ENCODE measurements around the gene SOS1. TPM values are rescaled to one million over a fixed set of nuclear protein-coding genes. Genes with fewer than 3 reads are reported as not detected.

Gene SOS1
- total RNA-seq, 1 experiment from 2014 or later: 28.7 TPM

GRCh38 chr2:38975042-38975441 lies 145.8 kb downstream of the SOS1 start:
- POLR2A ChIA-PET: interaction anchor here (0.6 kb wide), 1 partner anchor 62 kb away, joined by 3 read pairs; no protein-coding TSS in a partner anchor
- no peak for DNase-seq (ENCODE audit: low read depth, low spot score)

GRCh38 chr2:38973266-38973665 lies 147.6 kb downstream of the SOS1 start:
- Histone ChIP-seq H3K4me1 (ENCODE audit: control insufficient read depth, insufficient read depth, low read length) (no peaks in the 10 kb centered on the region), H3K4me3 (ENCODE audit: low read depth in 2 of 2, low read length in 2 of 2) (no peak overlapping the region), H3K27me3 (ENCODE audit: control insufficient read depth, insufficient read depth, low read length) (no peaks in the 10 kb centered on the region), H3K27ac (ENCODE audit: low read length) (no peak overlapping the region), H3K36me3 (ENCODE audit: control insufficient read depth, insufficient read depth, low read length) (no peaks in the 10 kb centered on the region), H3K9me3 (ENCODE audit: control insufficient read depth, insufficient read depth, low read depth, low read length) (no peaks in the 10 kb centered on the region)
- no TSS peak for BruUV-seq (replicated peaks)
- DNase-seq (ENCODE audit: low read depth, low spot score): no peak
- ChIA-PET CTCF (no interaction called here), POLR2A (no interaction called here)
- no peak for ATAC-seq
- in situ Hi-C loops (cut with HindIII; ENCODE audit: low pct_unique_long_range_greater_than_20kb, low sequenced_read_pairs) (no loop called here), intact Hi-C loops (cut with micrococcal nuclease; ENCODE audit: unreplicated experiment) (no loop called here)
- TF ChIP-seq SIN3A (IDR thresholded peaks at IDR 0.05; ENCODE audit: borderline replicate concordance, insufficient read depth, low read depth, low read length): no peak
- TF ChIP-seq REST (IDR thresholded peaks at IDR 0.05; ENCODE audit: insufficient read depth in 1 of 2, low read depth in 2 of 2, low read length in 1 of 2): no peak
- no peak for TF ChIP-seq POLR2AphosphoS5 (IDR thresholded peaks at IDR 0.05; ENCODE audit: low read depth, low read length)
- TF ChIP-seq TCF7L2 (IDR thresholded peaks at IDR 0.05; ENCODE audit: low read depth, low read length): no peak
- TF ChIP-seq CTCF (IDR thresholded peaks at IDR 0.05): no peak

More at GRCh38 chr2:38975042-38975441, 145.8 kb downstream of the SOS1 start:
- no peaks in the 10 kb centered on the region for H3K36me3 ChIP-seq (ENCODE audit: control insufficient read depth, insufficient read depth, low read length)
- intact Hi-C loops (cut with micrococcal nuclease; ENCODE audit: unreplicated experiment) (no loop called here), in situ Hi-C loops (cut with HindIII; ENCODE audit: low pct_unique_long_range_greater_than_20kb, low sequenced_read_pairs) (no loop called here)
- no TSS peak for BruUV-seq (replicated peaks)
- CTCF ChIA-PET: no interaction called here
- H3K27ac ChIP-seq (ENCODE audit: low read length): no peak overlapping the region
- ATAC-seq: no peak
- H3K27me3 ChIP-seq (ENCODE audit: control insufficient read depth, insufficient read depth, low read length): no peaks in the 10 kb centered on the region
- TF ChIP-seq SIN3A (IDR thresholded peaks at IDR 0.05; ENCODE audit: borderline replicate concordance, insufficient read depth, low read depth, low read length): no peak
- TF ChIP-seq TCF7L2 (IDR thresholded peaks at IDR 0.05; ENCODE audit: low read depth, low read length): no peak
- TF ChIP-seq POLR2AphosphoS5 (IDR thresholded peaks at IDR 0.05; ENCODE audit: low read depth, low read length): no peak
- TF ChIP-seq CTCF (IDR thresholded peaks at IDR 0.05): no peak
- no peaks in the 10 kb centered on the region for H3K4me1 ChIP-seq (ENCODE audit: control insufficient read depth, insufficient read depth, low read length)
- H3K4me3 ChIP-seq (ENCODE audit: low read depth in 2 of 2, low read length in 2 of 2): no peak overlapping the region
- no peaks in the 10 kb centered on the region for H3K9me3 ChIP-seq (ENCODE audit: control insufficient read depth, insufficient read depth, low read depth, low read length)

Data from Panc1 (cell line).